Dermis blood vessel endothelial cell (primary cell): Measurements from ENCODE around the gene KCTD16. TPM values are rescaled to one million over a fixed set of nuclear protein-coding genes. Genes with fewer than 3 reads are reported as not detected.

Experiments used
- DNase-seq: peaks from one replicate; pipeline ENCODE4 v3.0.0; 2010
- total RNA-seq: library from RNA; depleted of rRNA; stranded (reverse); fragments of >200 nt; gene quantifications from 2 replicates; pipeline ENCODE4 v1.2.3, GENCODE V29; 2014

The KCTD16 gene
- total RNA-seq, 1 donor from 2014 or later, result under 0.01 TPM

- no peak for DNase-seq
Observed at GRCh38 chr5:144352330-144352729, 181.7 kb downstream of the KCTD16 start.

GRCh38 chr5:144352732-144353317 lies 182.2 kb downstream of the KCTD16 start:
- no peak for DNase-seq

GRCh38 chr5:144356489-144356888 lies 185.8 kb downstream of the KCTD16 start:
- DNase-seq, result no peak

GRCh38 chr5:144361406-144361805 lies 190.7 kb downstream of the KCTD16 start:
- DNase-seq, result no peak

- DNase-seq, result no peak
Observed at GRCh38 chr5:144365885-144366284, 195.2 kb downstream of the KCTD16 start.

- no peak for DNase-seq
Observed at GRCh38 chr5:144367991-144368390, 197.3 kb downstream of the KCTD16 start.

GRCh38 chr5:144368556-144368955 lies 197.9 kb downstream of the KCTD16 start:
- DNase-seq, result peak; percentile 59

- no peak for DNase-seq
Observed at GRCh38 chr5:144369006-144369405, 198.3 kb downstream of the KCTD16 start.

GRCh38 chr5:144370273-144370672 lies 199.6 kb downstream of the KCTD16 start:
- no peak for DNase-seq

- no peak for DNase-seq
Observed at GRCh38 chr5:144374637-144375036, 204.0 kb downstream of the KCTD16 start.

GRCh38 chr5:144377207-144377606 lies 206.5 kb downstream of the KCTD16 start:
- no peak for DNase-seq

- DNase-seq, result no peak
Observed at GRCh38 chr5:144378681-144379080, 208.0 kb downstream of the KCTD16 start.

- no peak for DNase-seq
Observed at GRCh38 chr5:144385597-144385996, 214.9 kb downstream of the KCTD16 start.

GRCh38 chr5:144386315-144386714 lies 215.6 kb downstream of the KCTD16 start:
- DNase-seq, result no peak

- peak; percentile 7 for DNase-seq
Observed at GRCh38 chr5:144390133-144390532, 219.5 kb downstream of the KCTD16 start.

GRCh38 chr5:144391044-144391443 lies 220.4 kb downstream of the KCTD16 start:
- DNase-seq, result no peak

GRCh38 chr5:144393641-144394435 lies 223.2 kb downstream of the KCTD16 start:
- DNase-seq, result no peak

GRCh38 chr5:144395704-144396103 lies 225.0 kb downstream of the KCTD16 start:
- no peak for DNase-seq

- no peak for DNase-seq
Observed at GRCh38 chr5:144403058-144403457, 232.4 kb downstream of the KCTD16 start.

- no peak for DNase-seq
Observed at GRCh38 chr5:144403817-144404420, 233.2 kb downstream of the KCTD16 start.

- no peak for DNase-seq
Observed at GRCh38 chr5:144404672-144405071, 234.0 kb downstream of the KCTD16 start.

GRCh38 chr5:144405991-144406390 lies 235.3 kb downstream of the KCTD16 start:
- DNase-seq, result no peak

- DNase-seq, result no peak
Observed at GRCh38 chr5:144406442-144406841, 235.8 kb downstream of the KCTD16 start.
